ENCODE measurements around the gene LY6G6F.

The LY6G6F gene

GRCh38 chr6:31713991-31714684 lies 7.5 kb downstream of the LY6G6F start:
- H3K9me3 ChIP-seq (ENCODE audit: control insufficient read depth in 5 of 5, low read length in 5 of 5), result no peaks in the 10 kb centered on the region
- no peaks in the 10 kb centered on the region for H3K36me3 ChIP-seq (ENCODE audit: control insufficient read depth in 5 of 5, insufficient read depth in 5 of 5, low read length in 5 of 5)
- H3K27me3 ChIP-seq (ENCODE audit: control insufficient read depth in 5 of 5, insufficient read depth in 4 of 5, low read length in 5 of 5), result peaks cover 0 to 8% (median 4%) of the 10 kb centered on the region in 5 donors
- H3K4me1 ChIP-seq (ENCODE audit: control insufficient read depth in 5 of 5, insufficient read depth in 5 of 5, low read length in 5 of 5), result peaks cover 0 to 9% (median 6%) of the 10 kb centered on the region in 5 donors
- H3K9ac ChIP-seq (ENCODE audit: low read length in 5 of 5), result no peak overlapping the region
- H3K4me3 ChIP-seq (ENCODE audit: low read depth in 1 of 5, low read length in 5 of 5), result no peak overlapping the region
- no peak overlapping the region for H3K27ac ChIP-seq (ENCODE audit: low read depth, low read length)

DNA sequence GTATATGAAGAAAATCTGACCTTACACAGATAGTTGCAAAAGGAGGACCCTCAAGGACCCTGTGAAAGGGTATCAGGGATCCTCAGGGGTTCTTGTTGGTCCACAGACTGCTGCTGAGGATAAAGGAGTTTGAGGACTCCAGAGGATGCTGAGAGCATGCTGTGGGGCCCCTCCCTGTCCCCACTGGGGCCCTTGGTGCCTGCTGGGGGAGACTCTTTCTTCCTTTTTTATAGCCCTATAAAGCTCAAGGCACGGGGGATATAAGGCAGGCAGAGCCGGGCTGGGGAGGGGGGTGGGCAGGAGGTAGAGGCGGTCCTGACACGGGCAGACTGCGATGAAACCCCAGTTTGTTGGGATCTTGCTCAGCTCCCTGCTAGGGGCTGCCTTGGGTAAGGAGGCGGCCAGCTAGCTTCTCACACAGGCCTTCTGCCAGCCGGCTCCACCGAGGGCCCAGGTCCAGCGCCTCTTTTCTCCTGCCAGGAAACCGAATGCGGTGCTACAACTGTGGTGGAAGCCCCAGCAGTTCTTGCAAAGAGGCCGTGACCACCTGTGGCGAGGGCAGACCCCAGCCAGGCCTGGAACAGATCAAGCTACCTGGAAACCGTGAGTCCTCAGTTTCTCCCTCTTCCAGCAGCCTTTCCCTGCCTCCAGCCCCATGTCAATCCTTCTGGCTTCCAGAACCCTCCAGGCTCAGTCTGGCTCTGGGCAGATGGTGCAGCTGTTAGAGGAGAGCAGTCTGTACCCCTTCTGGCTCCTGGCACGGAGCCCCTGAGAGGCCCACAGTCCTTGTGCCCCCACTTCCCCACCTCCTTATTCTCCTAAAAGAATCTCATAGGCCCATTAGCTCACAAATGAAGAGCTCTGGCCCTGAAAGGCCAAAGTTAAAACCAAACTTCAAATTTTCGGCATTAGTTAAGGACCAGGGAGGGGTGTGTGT lies 8.6 kb downstream of the LY6G6F start, which contains the start of gene LY6G6D:
LY6G6D (plus strand) TSS at position 327 of the 937 bp plus-strand sequence; CDS start at position 335, 8 bp downstream.
- H3K9ac ChIP-seq (ENCODE audit: low read length in 5 of 5), result no peak within 1 kb of the TSS
- H3K36me3 ChIP-seq (ENCODE audit: control insufficient read depth in 5 of 5, insufficient read depth in 5 of 5, low read length in 5 of 5), result no peaks in the 10 kb centered on the region
- no peak within 1 kb of the TSS for H3K27ac ChIP-seq (ENCODE audit: low read depth, low read length)

GRCh38 chr6:31717499-31718222 lies 11.0 kb downstream of the LY6G6F start:
- Histone ChIP-seq H3K27ac (ENCODE audit: low read depth, low read length) (no peak overlapping the region), H3K4me3 (ENCODE audit: low read depth in 1 of 5, low read length in 5 of 5) (no peak overlapping the region), H3K9me3 (ENCODE audit: control insufficient read depth in 5 of 5, low read length in 5 of 5) (no peaks in the 10 kb centered on the region), H3K36me3 (ENCODE audit: control insufficient read depth in 5 of 5, insufficient read depth in 5 of 5, low read length in 5 of 5) (no peaks in the 10 kb centered on the region), H3K27me3 (ENCODE audit: control insufficient read depth in 5 of 5, insufficient read depth in 4 of 5, low read length in 5 of 5) (peaks cover 0 to 3% (median 0%) of the 10 kb centered on the region in 5 donors), H3K4me1 (ENCODE audit: control insufficient read depth in 5 of 5, insufficient read depth in 5 of 5, low read length in 5 of 5) (no peaks in the 10 kb centered on the region), H3K9ac (ENCODE audit: low read length in 5 of 5) (no peak overlapping the region)

More for the DNA sequence above, 8.6 kb downstream of the LY6G6F start, which contains the start of gene LY6G6D:
- peaks cover 0 to 9% (median 6%) of the 10 kb centered on the region in 5 donors for H3K4me1 ChIP-seq (ENCODE audit: control insufficient read depth in 5 of 5, insufficient read depth in 5 of 5, low read length in 5 of 5)
- H3K27me3 ChIP-seq (ENCODE audit: control insufficient read depth in 5 of 5, insufficient read depth in 4 of 5, low read length in 5 of 5), result peaks cover 0 to 5% (median 0%) of the 10 kb centered on the region in 5 donors
- H3K4me3 ChIP-seq (ENCODE audit: low read depth in 1 of 5, low read length in 5 of 5), result no peak within 1 kb of the TSS
- H3K9me3 ChIP-seq (ENCODE audit: control insufficient read depth in 5 of 5, low read length in 5 of 5), result no peaks in the 10 kb centered on the region

GRCh38 chr6:31718265-31718664 lies 11.6 kb downstream of the LY6G6F start:
- H3K27ac ChIP-seq (ENCODE audit: low read depth, low read length), result no peak overlapping the region
- no peak overlapping the region for H3K9ac ChIP-seq (ENCODE audit: low read length in 5 of 5)
- H3K9me3 ChIP-seq (ENCODE audit: control insufficient read depth in 5 of 5, low read length in 5 of 5), result no peaks in the 10 kb centered on the region

GRCh38 chr6:31719001-31719400 lies 12.3 kb downstream of the LY6G6F start:
- no peaks in the 10 kb centered on the region for H3K4me1 ChIP-seq (ENCODE audit: control insufficient read depth in 5 of 5, insufficient read depth in 5 of 5, low read length in 5 of 5)
- no peak overlapping the region for H3K27ac ChIP-seq (ENCODE audit: low read depth, low read length)
- no peak overlapping the region for H3K9ac ChIP-seq (ENCODE audit: low read length in 5 of 5)

More at GRCh38 chr6:31718265-31718664, 11.6 kb downstream of the LY6G6F start:
- H3K36me3 ChIP-seq (ENCODE audit: control insufficient read depth in 5 of 5, insufficient read depth in 5 of 5, low read length in 5 of 5), result no peaks in the 10 kb centered on the region
- no peaks in the 10 kb centered on the region for H3K4me1 ChIP-seq (ENCODE audit: control insufficient read depth in 5 of 5, insufficient read depth in 5 of 5, low read length in 5 of 5)
- H3K27me3 ChIP-seq (ENCODE audit: control insufficient read depth in 5 of 5, insufficient read depth in 4 of 5, low read length in 5 of 5), result peaks cover 0 to 3% (median 0%) of the 10 kb centered on the region in 5 donors
- H3K4me3 ChIP-seq (ENCODE audit: low read depth in 1 of 5, low read length in 5 of 5), result no peak overlapping the region

DNA sequence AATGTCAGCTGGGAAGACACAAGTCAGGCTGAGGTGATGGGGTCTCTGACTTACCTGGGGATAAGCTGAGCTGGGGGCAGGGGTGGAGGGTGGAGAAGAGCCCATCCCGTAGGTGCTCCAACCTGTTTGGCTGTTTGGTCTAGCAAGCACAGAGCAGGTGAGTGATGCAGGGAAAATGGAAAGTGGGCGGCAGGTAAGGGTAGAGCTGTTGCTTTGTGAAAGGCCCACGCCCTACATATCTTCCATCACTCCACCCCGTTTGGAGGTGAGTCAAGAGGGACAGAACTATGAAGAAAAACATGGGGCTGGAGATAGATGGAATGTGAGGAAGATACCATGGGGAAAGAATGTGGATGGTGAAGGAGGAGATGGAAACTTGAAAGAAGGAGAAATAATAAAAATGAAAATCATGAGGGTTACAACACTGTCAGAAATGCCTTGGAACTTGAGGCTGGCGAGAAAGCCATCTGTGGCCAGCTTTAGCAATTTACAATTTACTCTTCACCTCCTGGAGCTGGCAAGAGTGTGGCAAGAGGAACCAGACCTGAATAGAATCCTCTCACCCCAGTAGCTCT lies 13.6 kb downstream of the LY6G6F start:
- Histone ChIP-seq H3K27me3 (ENCODE audit: control insufficient read depth in 5 of 5, insufficient read depth in 4 of 5, low read length in 5 of 5) (no peaks in the 10 kb centered on the region), H3K36me3 (ENCODE audit: control insufficient read depth in 5 of 5, insufficient read depth in 5 of 5, low read length in 5 of 5) (peaks cover 0 to 7% (median 0%) of the 10 kb centered on the region in 5 donors), H3K27ac (ENCODE audit: low read depth, low read length) (no peak overlapping the region)

More at GRCh38 chr6:31719001-31719400, 12.3 kb downstream of the LY6G6F start:
- Histone ChIP-seq H3K4me3 (ENCODE audit: low read depth in 1 of 5, low read length in 5 of 5) (no peak overlapping the region), H3K36me3 (ENCODE audit: control insufficient read depth in 5 of 5, insufficient read depth in 5 of 5, low read length in 5 of 5) (peaks cover 0 to under 1% (median 0%) of the 10 kb centered on the region in 5 donors), H3K9me3 (ENCODE audit: control insufficient read depth in 5 of 5, low read length in 5 of 5) (no peaks in the 10 kb centered on the region), H3K27me3 (ENCODE audit: control insufficient read depth in 5 of 5, insufficient read depth in 4 of 5, low read length in 5 of 5) (peaks cover 0 to 1% (median 0%) of the 10 kb centered on the region in 5 donors)

DNA sequence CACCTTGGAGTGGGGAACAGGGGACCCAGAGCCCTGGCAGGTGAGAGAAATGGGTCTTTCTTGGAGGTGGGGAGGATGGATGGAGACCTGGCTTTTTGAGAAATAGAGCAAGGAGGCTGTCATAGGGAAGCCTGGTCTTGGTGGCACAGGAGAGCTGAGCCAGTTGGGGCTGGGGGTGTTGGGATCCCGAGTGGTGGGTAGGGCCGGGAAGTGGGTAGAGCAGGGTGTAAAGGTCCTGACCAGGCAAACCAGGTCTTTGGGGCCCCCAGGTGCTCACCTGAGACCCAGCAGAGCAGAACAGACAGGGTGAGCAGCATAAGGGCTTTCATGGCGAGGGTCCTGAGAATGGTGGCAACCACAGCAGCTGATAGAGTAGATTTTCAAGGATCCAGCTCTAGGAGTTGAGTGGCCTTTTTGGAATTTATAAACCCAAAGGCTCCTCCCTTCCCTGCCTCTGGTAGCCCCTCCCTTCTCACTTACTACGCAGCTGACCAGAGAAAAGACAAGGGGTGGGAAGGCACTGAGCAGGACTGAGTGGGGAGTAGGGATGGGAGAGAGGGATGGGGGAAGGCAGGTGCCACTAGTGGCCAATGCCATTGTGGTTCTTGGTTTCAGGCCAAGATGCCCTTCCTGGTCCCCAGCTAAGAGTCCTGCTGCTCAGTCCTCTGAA lies 14.8 kb downstream of the LY6G6F start, which contains the start of gene LY6G6C:
LY6G6C (minus strand) TSS at position 396 of the 670 bp plus-strand sequence; CDS start at position 329, 67 bp downstream.
- Histone ChIP-seq H3K9me3 (ENCODE audit: control insufficient read depth in 5 of 5, low read length in 5 of 5) (no peaks in the 10 kb centered on the region), H3K27ac (ENCODE audit: low read depth, low read length) (no peak within 1 kb of the TSS), H3K4me1 (ENCODE audit: control insufficient read depth in 5 of 5, insufficient read depth in 5 of 5, low read length in 5 of 5) (peaks cover 0 to 9% (median 5%) of the 10 kb centered on the region in 5 donors), H3K4me3 (ENCODE audit: low read depth in 1 of 5, low read length in 5 of 5) (no peak within 1 kb of the TSS), H3K9ac (ENCODE audit: low read length in 5 of 5) (no peak within 1 kb of the TSS), H3K27me3 (ENCODE audit: control insufficient read depth in 5 of 5, insufficient read depth in 4 of 5, low read length in 5 of 5) (no peaks in the 10 kb centered on the region), H3K36me3 (ENCODE audit: control insufficient read depth in 5 of 5, insufficient read depth in 5 of 5, low read length in 5 of 5) (peaks cover 8 to 18% (median 11%) of the 10 kb centered on the region in 5 donors)

More for the DNA sequence above, 13.6 kb downstream of the LY6G6F start:
- Histone ChIP-seq H3K4me1 (ENCODE audit: control insufficient read depth in 5 of 5, insufficient read depth in 5 of 5, low read length in 5 of 5) (no peaks in the 10 kb centered on the region), H3K4me3 (ENCODE audit: low read depth in 1 of 5, low read length in 5 of 5) (no peak overlapping the region), H3K9ac (ENCODE audit: low read length in 5 of 5) (no peak overlapping the region), H3K9me3 (ENCODE audit: control insufficient read depth in 5 of 5, low read length in 5 of 5) (no peaks in the 10 kb centered on the region)

DNA sequence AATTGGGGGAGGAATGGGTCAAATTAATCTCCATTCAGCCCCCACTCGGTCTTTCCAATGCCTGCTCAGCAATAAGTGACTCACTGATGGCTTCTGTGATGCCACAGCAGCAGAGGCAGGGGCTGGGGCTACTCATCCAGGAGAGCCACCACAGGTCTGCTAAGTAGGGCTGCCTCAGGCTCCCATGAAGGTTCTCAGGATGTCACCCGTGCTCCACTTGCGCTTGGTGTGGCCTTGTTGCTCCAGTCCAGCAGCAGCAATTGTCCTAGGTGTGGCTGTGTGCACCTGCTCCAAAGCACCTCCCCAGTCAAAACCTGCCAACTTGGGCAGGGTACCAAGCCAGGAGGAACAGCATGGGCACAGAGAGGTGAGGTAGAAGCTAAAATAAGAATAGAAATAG lies 15.5 kb downstream of the LY6G6F start:
- no peak overlapping the region for H3K4me3 ChIP-seq (ENCODE audit: low read depth in 1 of 5, low read length in 5 of 5)
- H3K9me3 ChIP-seq (ENCODE audit: control insufficient read depth in 5 of 5, low read length in 5 of 5), result no peaks in the 10 kb centered on the region
- H3K36me3 ChIP-seq (ENCODE audit: control insufficient read depth in 5 of 5, insufficient read depth in 5 of 5, low read length in 5 of 5), result peaks cover 13 to 25% (median 18%) of the 10 kb centered on the region in 5 donors
- H3K27me3 ChIP-seq (ENCODE audit: control insufficient read depth in 5 of 5, insufficient read depth in 4 of 5, low read length in 5 of 5), result no peaks in the 10 kb centered on the region
- H3K4me1 ChIP-seq (ENCODE audit: control insufficient read depth in 5 of 5, insufficient read depth in 5 of 5, low read length in 5 of 5), result peaks cover 0 to 16% (median 12%) of the 10 kb centered on the region in 5 donors
- no peak overlapping the region for H3K9ac ChIP-seq (ENCODE audit: low read length in 5 of 5)
- H3K27ac ChIP-seq (ENCODE audit: low read depth, low read length), result no peak overlapping the region

Measured in subcutaneous abdominal adipose tissue (tissue), 5 donors.